ENCODE results near the gene DSCAML1. TPM values are rescaled to one million over a fixed set of nuclear protein-coding genes. Genes with fewer than 3 reads are reported as not detected.

DSCAML1 gene
- total RNA-seq, 2 donors from 2014 or later: 0.21 to 0.92 TPM

DNA sequence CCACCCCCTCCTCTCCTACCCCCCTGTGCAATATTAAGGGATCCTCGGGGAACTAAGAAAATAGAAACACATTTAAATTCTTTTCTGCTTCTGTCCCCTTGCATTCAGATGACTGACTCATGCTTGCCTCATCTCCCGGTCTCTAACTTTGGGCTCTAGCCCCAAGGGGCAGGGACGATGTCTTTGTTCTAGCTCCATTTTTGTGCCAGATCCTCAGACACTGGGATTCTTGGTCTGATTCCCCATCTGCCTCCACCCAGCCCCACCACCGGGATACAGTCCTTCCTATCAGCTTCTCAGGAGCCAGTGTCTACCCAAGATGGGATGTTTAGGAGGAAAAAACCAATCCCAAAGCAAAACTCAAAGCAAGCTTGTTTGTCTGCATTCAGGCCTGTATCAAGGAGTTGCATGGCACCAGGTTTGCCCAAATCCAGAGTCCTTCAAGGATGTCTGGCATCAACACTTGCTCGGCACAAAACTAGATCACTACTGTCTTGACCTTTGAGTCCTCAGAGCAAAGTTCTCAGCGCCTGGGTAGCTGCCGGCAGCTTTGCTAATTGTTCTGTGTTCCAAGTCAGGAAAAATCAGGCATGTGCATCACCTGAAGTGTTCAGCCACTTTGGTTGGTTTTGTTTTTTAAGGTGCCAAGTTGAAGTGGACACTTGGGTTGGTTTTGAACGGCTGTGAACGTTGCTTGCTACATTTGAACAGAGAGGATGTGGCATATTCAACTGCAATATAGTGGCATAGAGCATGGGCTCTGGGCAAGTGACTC, 212.8 kb downstream of the DSCAML1 start:
- H3K9me3 ChIP-seq (ENCODE audit: control insufficient read depth, low read length, poor library complexity, severe bottlenecking): no peaks in the 10 kb centered on the region
- Mint-ChIP-seq H3K4me3 (no peak overlapping the region), H3K4me1 (peaks cover 2% of the 10 kb centered on the region), H3K27me3 (peaks cover 70% of the 10 kb centered on the region), H3K27ac (no peak overlapping the region), H3K36me3 (ENCODE audit: low read depth) (no peaks in the 10 kb centered on the region)
- ATAC-seq (no peak), DNase-seq (no peak)

DNA sequence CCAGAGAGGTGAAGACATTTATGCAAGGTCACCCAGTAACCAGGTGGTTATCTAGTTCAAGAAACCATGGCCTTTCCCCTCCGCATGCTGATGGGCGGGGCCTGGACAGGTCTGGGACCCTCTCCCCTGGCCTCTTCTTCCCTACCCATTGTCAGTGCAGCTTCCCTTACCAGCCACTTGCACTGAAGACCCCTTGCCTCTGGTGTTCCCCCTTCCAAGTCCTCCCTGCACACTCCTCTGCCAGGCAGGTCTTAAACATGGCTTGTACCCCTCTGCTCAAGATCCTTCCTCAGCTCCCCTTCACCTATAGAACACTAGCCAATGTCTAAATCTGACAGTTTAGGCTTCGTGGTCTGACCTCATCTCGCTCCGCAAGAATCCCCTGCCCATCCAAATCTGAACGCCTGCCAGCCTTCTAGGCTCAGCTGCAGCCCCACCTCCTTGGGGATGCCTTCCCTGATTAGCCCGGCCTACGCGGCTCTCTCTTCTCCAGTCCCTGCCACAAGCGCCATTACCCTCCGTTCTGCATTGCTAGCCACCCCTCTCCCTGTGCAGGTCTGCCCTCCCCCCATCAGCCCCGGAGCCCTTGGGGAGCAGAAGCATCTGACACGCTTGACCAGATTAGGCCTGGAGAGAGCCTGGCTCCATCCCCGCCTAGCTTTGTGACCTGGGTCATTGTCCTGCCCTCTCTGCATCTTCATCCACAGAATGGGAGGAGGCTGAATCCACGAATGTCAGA, 213.8 kb downstream of the DSCAML1 start:
- H3K9me3 ChIP-seq (ENCODE audit: control insufficient read depth, low read length, poor library complexity, severe bottlenecking): no peaks in the 10 kb centered on the region
- no peak for ATAC-seq
- Mint-ChIP-seq H3K27me3 (peaks cover 65% of the 10 kb centered on the region), H3K27ac (no peak overlapping the region), H3K4me3 (no peak overlapping the region), H3K4me1 (peaks cover 2% of the 10 kb centered on the region), H3K36me3 (ENCODE audit: low read depth) (no peaks in the 10 kb centered on the region)
- DNase-seq: no peak

DNA sequence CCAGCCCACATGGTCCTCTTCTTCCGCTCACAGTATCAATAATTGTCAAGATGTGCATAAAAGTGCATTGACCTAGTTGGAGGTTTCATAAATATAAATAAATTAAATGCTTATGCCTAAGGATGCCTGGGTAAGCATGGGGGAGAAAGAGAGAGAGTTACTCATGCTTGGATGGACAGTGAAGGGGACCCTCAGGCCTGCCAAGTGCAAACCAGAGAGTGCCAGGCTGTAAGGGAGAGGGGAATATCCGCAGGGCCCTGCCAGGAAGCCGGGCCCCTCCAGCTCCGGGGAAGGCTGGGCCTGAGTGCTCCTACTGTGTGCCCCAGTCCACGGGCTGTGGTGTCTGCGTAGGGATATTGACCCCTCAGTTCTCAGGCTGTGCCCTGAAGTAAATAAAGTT, 214.6 kb downstream of the DSCAML1 start:
- Mint-ChIP-seq H3K4me1 (peaks cover 2% of the 10 kb centered on the region), H3K27me3 (peaks cover 61% of the 10 kb centered on the region), H3K36me3 (ENCODE audit: low read depth) (no peaks in the 10 kb centered on the region), H3K4me3 (no peak overlapping the region), H3K27ac (no peak overlapping the region)
- no peak for ATAC-seq
- H3K9me3 ChIP-seq (ENCODE audit: control insufficient read depth, low read length, poor library complexity, severe bottlenecking): no peaks in the 10 kb centered on the region
- no peak for DNase-seq

DNA sequence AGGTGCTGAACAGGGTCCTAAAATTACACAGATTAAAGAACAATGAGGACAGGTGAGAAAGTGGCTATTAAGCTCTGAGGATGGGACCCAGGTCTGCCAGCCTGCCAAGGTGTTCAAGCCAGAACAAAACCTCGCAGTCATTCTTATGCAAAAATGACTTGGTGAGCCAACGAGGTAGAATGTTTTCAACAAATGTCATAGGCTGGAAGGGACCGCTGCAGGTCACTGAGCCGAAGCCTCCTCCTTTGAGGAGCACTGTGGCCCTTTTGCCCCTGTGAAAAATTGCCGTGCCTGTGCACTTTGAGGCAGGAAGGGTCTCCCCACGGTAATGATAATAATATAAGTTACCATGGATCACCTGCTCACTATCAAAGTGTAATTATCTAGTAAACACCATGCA, 216.2 kb downstream of the DSCAML1 start:
- no peak overlapping the region for H3K4me3 Mint-ChIP-seq

DNA sequence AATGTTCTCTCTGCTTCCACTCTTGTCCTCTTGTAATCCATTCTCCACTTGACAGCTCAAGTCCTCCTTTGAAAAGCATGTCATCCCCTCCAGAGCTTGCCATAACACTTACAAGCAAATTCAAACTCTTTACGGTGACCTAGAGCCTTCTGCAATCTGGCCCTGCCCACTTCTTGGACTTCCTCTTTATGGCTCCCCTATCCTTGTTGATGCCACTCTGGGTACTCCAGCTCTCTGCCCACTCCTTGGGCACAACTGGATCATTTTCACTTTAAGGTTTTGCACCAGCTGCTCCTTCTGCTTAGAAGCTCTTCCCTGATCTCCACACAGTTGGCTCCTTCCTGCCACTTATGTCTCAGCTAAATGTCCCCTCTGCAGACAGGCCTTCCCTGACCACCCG, 217.9 kb downstream of the DSCAML1 start:
- Mint-ChIP-seq H3K27me3 (peaks cover 45% of the 10 kb centered on the region), H3K4me3 (no peak overlapping the region), H3K4me1 (peaks cover 4% of the 10 kb centered on the region), H3K27ac (no peak overlapping the region), H3K36me3 (ENCODE audit: low read depth) (no peaks in the 10 kb centered on the region)
- DNase-seq (no peak), ATAC-seq (no peak)
- H3K9me3 ChIP-seq (ENCODE audit: control insufficient read depth, low read length, poor library complexity, severe bottlenecking): no peaks in the 10 kb centered on the region

More for the DNA sequence above, 216.2 kb downstream of the DSCAML1 start:
- H3K36me3 Mint-ChIP-seq (ENCODE audit: low read depth): no peaks in the 10 kb centered on the region
- peaks cover 2% of the 10 kb centered on the region for H3K4me1 Mint-ChIP-seq
- ATAC-seq (no peak), DNase-seq (no peak)
- H3K27me3 Mint-ChIP-seq: peaks cover 59% of the 10 kb centered on the region
- H3K27ac Mint-ChIP-seq: no peak overlapping the region
- no peaks in the 10 kb centered on the region for H3K9me3 ChIP-seq (ENCODE audit: control insufficient read depth, low read length, poor library complexity, severe bottlenecking)

DNA sequence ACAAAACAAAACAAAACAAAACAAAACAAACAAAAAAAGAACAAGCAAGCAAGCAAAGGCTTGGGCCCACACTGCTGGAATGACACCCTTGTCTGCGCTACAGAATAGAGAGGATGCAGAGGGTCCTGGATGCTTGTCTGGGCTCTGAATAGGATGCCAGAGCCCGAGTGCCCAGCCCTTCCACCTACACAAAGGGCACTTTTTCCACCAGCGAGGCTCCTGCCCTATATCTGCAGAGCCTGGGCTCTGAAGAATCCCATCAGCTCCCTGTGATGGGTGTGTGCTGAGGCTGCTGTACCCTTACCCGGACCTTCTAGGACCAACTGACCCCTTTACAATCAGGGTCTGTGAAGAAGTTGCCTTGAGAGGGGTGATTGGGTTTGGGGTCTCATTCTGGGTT, 221.2 kb downstream of the DSCAML1 start:
- H3K9me3 ChIP-seq (ENCODE audit: control insufficient read depth, low read length, poor library complexity, severe bottlenecking): no peaks in the 10 kb centered on the region
- Mint-ChIP-seq H3K4me1 (peaks cover 2% of the 10 kb centered on the region), H3K36me3 (ENCODE audit: low read depth) (no peaks in the 10 kb centered on the region), H3K4me3 (no peak overlapping the region), H3K27me3 (peaks cover 32% of the 10 kb centered on the region), H3K27ac (no peak overlapping the region)
- no peak for ATAC-seq
- no peak for DNase-seq

DNA sequence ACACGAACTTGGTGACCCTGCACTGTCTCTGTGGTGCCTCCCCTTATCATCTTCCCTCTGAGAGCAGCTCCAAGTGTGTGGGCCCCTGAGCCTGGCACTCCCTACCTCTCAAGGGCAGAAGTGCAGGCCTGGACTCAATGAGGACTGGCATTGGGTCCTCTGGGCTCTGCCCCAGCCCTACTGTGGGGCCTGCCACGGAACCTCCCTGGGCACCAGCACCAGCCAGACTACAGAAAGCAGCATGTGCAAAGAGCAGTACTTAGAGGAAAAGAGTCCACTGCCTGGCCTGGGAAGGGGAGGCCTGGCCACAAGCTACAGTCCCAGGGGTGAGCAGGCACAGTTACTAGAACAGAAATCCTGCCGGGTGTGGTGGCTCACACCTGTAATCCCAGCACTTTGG, 222.5 kb downstream of the DSCAML1 start:
- H3K4me3 Mint-ChIP-seq: no peak overlapping the region
- H3K27me3 Mint-ChIP-seq: peaks cover 39% of the 10 kb centered on the region
- no peak for ATAC-seq
- H3K27ac Mint-ChIP-seq: no peak overlapping the region
- no peaks in the 10 kb centered on the region for H3K9me3 ChIP-seq (ENCODE audit: control insufficient read depth, low read length, poor library complexity, severe bottlenecking)
- H3K4me1 Mint-ChIP-seq: peaks cover 2% of the 10 kb centered on the region
- no peaks in the 10 kb centered on the region for H3K36me3 Mint-ChIP-seq (ENCODE audit: low read depth)
- DNase-seq: no peak

DNA sequence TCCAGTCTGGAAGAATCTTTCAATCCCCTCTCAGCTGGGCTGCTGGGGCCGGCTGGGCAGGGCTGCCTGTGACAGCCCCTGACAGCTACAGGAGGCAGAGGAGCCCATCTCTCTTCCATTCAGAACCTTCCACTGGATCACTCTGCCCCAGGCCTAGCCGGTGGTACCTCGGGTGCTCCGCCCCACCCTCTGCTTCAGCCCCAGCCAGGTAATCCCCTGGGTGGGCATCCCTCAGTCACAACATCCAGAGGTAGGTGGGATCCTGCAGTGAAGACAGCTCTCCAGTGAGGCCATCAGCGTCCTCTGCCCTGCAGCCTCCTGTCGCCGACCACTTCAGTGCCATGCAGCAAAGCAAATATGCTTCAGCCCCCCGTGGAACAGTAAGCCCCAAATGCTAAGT, 223.7 kb downstream of the DSCAML1 start:
- ATAC-seq: no peak
- no peak overlapping the region for H3K4me3 Mint-ChIP-seq
- H3K27ac Mint-ChIP-seq: no peak overlapping the region
- H3K4me1 Mint-ChIP-seq: peaks cover 2% of the 10 kb centered on the region
- H3K27me3 Mint-ChIP-seq: peaks cover 34% of the 10 kb centered on the region
- H3K9me3 ChIP-seq (ENCODE audit: control insufficient read depth, low read length, poor library complexity, severe bottlenecking): no peaks in the 10 kb centered on the region
- DNase-seq: no peak
- H3K36me3 Mint-ChIP-seq (ENCODE audit: low read depth): no peaks in the 10 kb centered on the region

DNA sequence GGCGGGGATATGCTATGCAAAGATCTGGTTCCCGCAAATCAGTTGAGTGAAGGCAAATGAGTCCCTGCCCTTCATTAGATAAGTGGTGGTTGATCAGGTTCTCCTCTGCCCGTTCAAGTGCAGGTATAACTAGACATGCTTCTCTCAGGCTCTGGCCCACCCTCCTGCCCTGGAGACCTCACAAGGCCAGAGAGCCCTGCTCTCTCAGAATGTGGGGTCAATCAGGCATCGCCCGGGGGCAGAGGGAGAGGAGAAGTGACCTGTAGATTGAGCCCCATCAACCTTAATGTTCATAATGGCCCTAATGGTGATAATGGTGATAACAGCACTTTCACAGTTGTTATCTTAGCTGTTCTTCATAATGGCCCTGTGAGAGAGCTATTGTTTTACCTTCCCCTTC, 224.3 kb downstream of the DSCAML1 start:
- Mint-ChIP-seq H3K27ac (no peak overlapping the region), H3K36me3 (ENCODE audit: low read depth) (no peaks in the 10 kb centered on the region), H3K27me3 (peaks cover 34% of the 10 kb centered on the region), H3K4me1 (peaks cover 2% of the 10 kb centered on the region), H3K4me3 (no peak overlapping the region)
- H3K9me3 ChIP-seq (ENCODE audit: control insufficient read depth, low read length, poor library complexity, severe bottlenecking): no peaks in the 10 kb centered on the region
- ATAC-seq (no peak), DNase-seq (no peak)

DNA sequence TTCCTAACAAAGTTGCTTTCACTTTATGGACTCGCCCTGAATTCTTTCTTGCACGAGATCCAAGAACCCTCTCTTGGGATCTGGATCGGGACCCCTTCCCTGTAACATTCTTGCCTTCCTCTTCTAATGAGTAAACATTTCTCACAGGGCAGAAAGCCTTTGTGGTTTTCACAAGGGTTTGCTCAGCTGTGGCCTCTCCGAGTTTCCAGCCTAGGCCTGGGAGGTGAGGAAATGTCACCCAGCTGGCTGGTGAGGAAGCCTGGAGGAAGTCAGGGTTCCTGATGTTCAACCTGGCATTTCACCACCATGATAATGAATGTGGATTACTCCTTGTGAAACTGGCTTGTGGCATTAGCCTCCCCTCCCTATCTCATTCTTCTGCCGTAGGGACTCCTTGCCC, 224.9 kb downstream of the DSCAML1 start:
- no peak overlapping the region for H3K27ac Mint-ChIP-seq
- no peaks in the 10 kb centered on the region for H3K36me3 Mint-ChIP-seq (ENCODE audit: low read depth)
- H3K9me3 ChIP-seq (ENCODE audit: control insufficient read depth, low read length, poor library complexity, severe bottlenecking): no peaks in the 10 kb centered on the region
- peaks cover 2% of the 10 kb centered on the region for H3K4me1 Mint-ChIP-seq
- no peak overlapping the region for H3K4me3 Mint-ChIP-seq
- peaks cover 34% of the 10 kb centered on the region for H3K27me3 Mint-ChIP-seq
- ATAC-seq (no peak), DNase-seq (no peak)

DNA sequence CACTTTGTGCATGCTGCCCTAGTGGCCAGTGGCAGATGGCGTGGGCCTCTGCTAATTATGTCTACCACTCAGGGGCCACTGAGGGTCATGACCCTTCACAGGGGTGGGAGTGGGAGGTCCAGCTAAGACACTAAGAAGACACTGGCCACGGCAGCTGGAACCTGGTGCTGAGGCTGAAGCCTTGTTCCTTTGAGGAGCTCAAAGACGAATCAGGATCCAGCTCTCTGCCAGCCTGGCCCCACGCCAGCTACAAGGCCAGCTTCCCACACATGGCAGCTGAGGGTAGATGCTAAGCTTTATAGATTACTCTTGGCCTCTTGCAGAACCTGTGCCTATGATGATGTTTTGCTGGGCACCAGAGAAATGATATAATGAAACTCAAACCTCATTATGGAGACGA, 226.3 kb downstream of the DSCAML1 start:
- H3K9me3 ChIP-seq (ENCODE audit: control insufficient read depth, low read length, poor library complexity, severe bottlenecking): no peaks in the 10 kb centered on the region
- DNase-seq: no peak
- Mint-ChIP-seq H3K27ac (no peak overlapping the region), H3K36me3 (ENCODE audit: low read depth) (no peaks in the 10 kb centered on the region), H3K4me3 (no peak overlapping the region), H3K27me3 (peaks cover 40% of the 10 kb centered on the region), H3K4me1 (peaks cover 4% of the 10 kb centered on the region)
- no peak for ATAC-seq

DNA sequence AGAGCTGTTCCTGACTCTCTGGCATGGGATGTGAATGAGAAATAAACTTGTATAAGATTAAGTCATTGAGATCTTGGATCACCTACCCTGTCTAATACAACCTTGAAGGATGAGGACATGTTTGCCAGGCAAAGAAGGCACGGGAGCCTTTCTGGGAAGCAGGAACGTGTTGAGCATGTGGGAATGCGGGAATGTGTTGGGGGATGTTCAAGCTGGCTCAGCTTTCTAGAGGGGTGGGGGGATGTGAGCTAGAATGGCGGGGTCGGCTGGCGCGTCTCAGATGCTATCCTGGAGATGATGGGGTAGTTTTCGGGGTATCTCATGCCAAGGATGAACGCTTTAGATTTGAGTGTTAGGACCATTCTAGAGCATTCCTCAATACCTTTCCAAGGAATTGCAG, 227.1 kb downstream of the DSCAML1 start:
- Mint-ChIP-seq H3K4me3 (no peak overlapping the region), H3K36me3 (ENCODE audit: low read depth) (no peaks in the 10 kb centered on the region), H3K27me3 (peaks cover 48% of the 10 kb centered on the region), H3K27ac (no peak overlapping the region), H3K4me1 (peaks cover 2% of the 10 kb centered on the region)
- no peaks in the 10 kb centered on the region for H3K9me3 ChIP-seq (ENCODE audit: control insufficient read depth, low read length, poor library complexity, severe bottlenecking)
- no peak for DNase-seq
- no peak for ATAC-seq

DNA sequence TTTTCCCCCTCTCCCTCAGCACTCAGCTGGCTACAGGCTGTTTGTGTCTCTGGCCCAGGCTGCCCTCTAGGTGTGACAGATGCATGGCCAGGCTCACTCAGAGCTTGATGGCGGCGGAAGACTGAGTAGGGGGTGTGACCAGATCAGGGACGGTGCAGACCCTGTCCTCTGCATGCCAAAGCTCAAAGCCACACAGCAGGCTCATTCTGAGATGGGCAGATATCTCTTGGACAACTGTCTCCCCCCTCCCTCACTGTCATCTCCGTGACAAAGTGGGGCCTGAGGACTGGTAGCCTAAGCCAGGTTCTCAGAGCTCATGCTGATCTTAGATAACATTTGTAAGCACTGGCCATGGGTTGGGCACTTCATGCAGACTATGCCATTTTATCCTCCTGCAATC, 231.3 kb downstream of the DSCAML1 start:
- no peaks in the 10 kb centered on the region for H3K36me3 Mint-ChIP-seq (ENCODE audit: low read depth)
- no peak overlapping the region for H3K27ac Mint-ChIP-seq
- H3K9me3 ChIP-seq (ENCODE audit: control insufficient read depth, low read length, poor library complexity, severe bottlenecking): no peaks in the 10 kb centered on the region
- ATAC-seq: no peak
- H3K4me1 Mint-ChIP-seq: peaks cover 6% of the 10 kb centered on the region
- peaks cover 57% of the 10 kb centered on the region for H3K27me3 Mint-ChIP-seq
- DNase-seq: no peak
- H3K4me3 Mint-ChIP-seq: no peak overlapping the region

DNA sequence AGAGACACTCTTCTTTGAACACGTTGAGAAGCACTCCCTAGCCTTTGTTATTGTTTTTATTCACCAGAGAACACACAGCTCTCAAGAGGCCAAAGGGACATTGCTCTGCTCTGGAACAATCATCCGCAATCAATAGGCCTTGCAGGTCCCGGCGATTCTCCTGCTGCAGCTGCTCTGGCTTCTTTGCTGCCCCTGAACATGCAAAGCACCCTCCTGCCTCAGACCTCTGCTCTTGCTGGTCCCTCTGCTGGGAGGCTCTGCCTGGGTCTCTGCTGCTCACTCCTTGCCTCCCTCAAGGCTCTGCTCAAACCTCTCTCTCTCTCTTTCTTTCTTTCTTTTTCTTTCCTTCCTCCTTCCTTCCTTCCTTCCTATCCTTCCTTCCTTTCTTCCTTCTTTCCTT, 232.7 kb downstream of the DSCAML1 start:
- Mint-ChIP-seq H3K4me3 (no peak overlapping the region), H3K4me1 (peaks cover 6% of the 10 kb centered on the region), H3K36me3 (ENCODE audit: low read depth) (no peaks in the 10 kb centered on the region), H3K27ac (no peak overlapping the region), H3K27me3 (peaks cover 51% of the 10 kb centered on the region)
- H3K9me3 ChIP-seq (ENCODE audit: control insufficient read depth, low read length, poor library complexity, severe bottlenecking): no peaks in the 10 kb centered on the region
- DNase-seq (no peak), ATAC-seq (no peak)

All from T-helper 17 cell (primary cell).